LNCaP clone FGC (cell line): ENCODE data around the gene GET4.

Experiments
- DNase-seq: peaks from one replicate; pipeline ENCODE4 v3.0.0-alpha.2; 2011; ENCODE audit warnings: low read depth
- H3K4me3 ChIP-seq: 2 replicates; pipeline ENCODE4 v1.5.1; 2011; ENCODE audit warnings: mild to moderate bottlenecking, low read depth, low read length, control low read depth
- CTCF ChIP-seq: IDR thresholded peaks from 2 replicates; pipeline ENCODE4 v1.5.1; 2012; ENCODE audit warnings: mild to moderate bottlenecking; ENCODE audit not compliant: control insufficient read depth, insufficient read depth; ENCODE audit errors: extremely low read depth

Gene GET4

GRCh38 chr7:924541-925231, 48.3 kb downstream of the GET4 start:
- H3K4me3 ChIP-seq = no peak overlapping the region
- TF ChIP-seq CTCF = no peak
- no peak for DNase-seq

GRCh38 chr7:925601-926000, 49.2 kb downstream of the GET4 start:
- no peak for TF ChIP-seq CTCF
- H3K4me3 ChIP-seq = no peak overlapping the region
- DNase-seq = no peak

- no peak for DNase-seq
- no peak overlapping the region for H3K4me3 ChIP-seq
- TF ChIP-seq CTCF = no peak
These were observed 50.0 kb downstream of the GET4 start for GRCh38 chr7:926061-927030.

GRCh38 chr7:927031-927671, 50.8 kb downstream of the GET4 start:
- DNase-seq = no peak
- TF ChIP-seq CTCF = no peak
- H3K4me3 ChIP-seq = no peak overlapping the region

- TF ChIP-seq CTCF = no peak
- no peak for DNase-seq
- H3K4me3 ChIP-seq = no peak overlapping the region
These were observed 53.0 kb downstream of the GET4 start for GRCh38 chr7:929311-929711.

- no peak for DNase-seq
- H3K4me3 ChIP-seq = no peak overlapping the region
- TF ChIP-seq CTCF = no peak
These were observed 54.8 kb downstream of the GET4 start for GRCh38 chr7:930975-931758.
